Activated naive CD8-positive, alpha-beta T cell treated with anti-CD3 and anti-CD28 coated beads for 36 hours (primary cell): ENCODE measurements around the gene ITGA6. TPM values are rescaled to one million over a fixed set of nuclear protein-coding genes. Genes with fewer than 3 reads are reported as not detected.

Source experiments
- DNase-seq: peaks from one replicate; pipeline ENCODE4 v3.0.0; 2021
- H3K27ac Mint-ChIP-seq: one replicate; pipeline ENCODE4 v1.8.0; 2022; ENCODE audit warnings: mild to moderate bottlenecking, moderate library complexity, mixed read lengths
- H3K27me3 Mint-ChIP-seq: one replicate; pipeline ENCODE4 v1.8.0; 2022; ENCODE audit warnings: mild to moderate bottlenecking, mixed read lengths
- H3K36me3 Mint-ChIP-seq: one replicate; pipeline ENCODE4 v1.8.0; 2021; ENCODE audit warnings: mild to moderate bottlenecking, mixed read lengths
- H3K4me1 Mint-ChIP-seq: one replicate; pipeline ENCODE4 v1.8.0; 2021; ENCODE audit warnings: mixed read lengths
- H3K4me3 Mint-ChIP-seq: one replicate; pipeline ENCODE4 v1.8.0; 2022; ENCODE audit warnings: mild to moderate bottlenecking, moderate library complexity, mixed read lengths
- H3K9me3 Mint-ChIP-seq: one replicate; pipeline ENCODE4 v1.8.0; 2022; ENCODE audit warnings: mixed read lengths
- total RNA-seq, 2 experiments: library from RNA; stranded (reverse); gene quantifications; one replicate each; pipeline ENCODE4 v1.2.3, GENCODE V29; 2021

ITGA6 gene
- total RNA-seq = 10 to 100 TPM in 1 of 2 experiments, 1 to 10 TPM in 1; 9.6 to 10.2 TPM

GRCh38 chr2:172427256-172427989, at the start of gene ITGA6:
TSS of gene ITGA6 (plus strand) at chr2:172427586.
- no peaks in the 10 kb centered on the region for H3K36me3 Mint-ChIP-seq
- H3K9me3 Mint-ChIP-seq = no peaks in the 10 kb centered on the region
- peak; percentile 75 for DNase-seq
- peak within 1 kb of the TSS; percentile 89 for H3K4me3 Mint-ChIP-seq
- H3K27me3 Mint-ChIP-seq = no peaks in the 10 kb centered on the region
- peaks cover 56% of the 10 kb centered on the region for H3K4me1 Mint-ChIP-seq
- peak within 1 kb of the TSS; percentile 80 for H3K27ac Mint-ChIP-seq

GRCh38 chr2:172380436-172381274, 46.7 kb upstream of the ITGA6 start:
- Mint-ChIP-seq H3K4me3 (no peak overlapping the region), H3K9me3 (peaks cover 4% of the 10 kb centered on the region), H3K27ac (no peak overlapping the region), H3K36me3 (no peaks in the 10 kb centered on the region), H3K27me3 (no peaks in the 10 kb centered on the region), H3K4me1 (no peaks in the 10 kb centered on the region)
- DNase-seq = no peak

GRCh38 chr2:172381275-172382027, 45.9 kb upstream of the ITGA6 start:
- Mint-ChIP-seq H3K4me1 (no peaks in the 10 kb centered on the region), H3K36me3 (no peaks in the 10 kb centered on the region)

GRCh38 chr2:172387361-172387760, 40.0 kb upstream of the ITGA6 start:
- no peaks in the 10 kb centered on the region for H3K27me3 Mint-ChIP-seq
- H3K36me3 Mint-ChIP-seq = no peaks in the 10 kb centered on the region
- H3K4me3 Mint-ChIP-seq = no peak overlapping the region
- H3K4me1 Mint-ChIP-seq = peaks cover 2% of the 10 kb centered on the region
- DNase-seq = no peak
- H3K27ac Mint-ChIP-seq = no peak overlapping the region
- no peaks in the 10 kb centered on the region for H3K9me3 Mint-ChIP-seq

More at GRCh38 chr2:172381275-172382027, 45.9 kb upstream of the ITGA6 start:
- H3K4me3 Mint-ChIP-seq = no peak overlapping the region
- H3K27ac Mint-ChIP-seq = no peak overlapping the region
- DNase-seq = no peak
- H3K27me3 Mint-ChIP-seq = no peaks in the 10 kb centered on the region
- peaks cover 4% of the 10 kb centered on the region for H3K9me3 Mint-ChIP-seq

- Mint-ChIP-seq H3K36me3 (no peaks in the 10 kb centered on the region), H3K9me3 (no peaks in the 10 kb centered on the region), H3K4me1 (peaks cover 2% of the 10 kb centered on the region), H3K4me3 (no peak overlapping the region), H3K27me3 (no peaks in the 10 kb centered on the region), H3K27ac (no peak overlapping the region)
- DNase-seq = no peak
Measured at GRCh38 chr2:172389685-172390339, 37.6 kb upstream of the ITGA6 start.

GRCh38 chr2:172394002-172394401, 33.4 kb upstream of the ITGA6 start:
- no peaks in the 10 kb centered on the region for H3K9me3 Mint-ChIP-seq
- no peaks in the 10 kb centered on the region for H3K27me3 Mint-ChIP-seq
- H3K27ac Mint-ChIP-seq = no peak overlapping the region
- H3K4me3 Mint-ChIP-seq = no peak overlapping the region
- no peaks in the 10 kb centered on the region for H3K36me3 Mint-ChIP-seq
- H3K4me1 Mint-ChIP-seq = peaks cover 2% of the 10 kb centered on the region
- no peak for DNase-seq

- DNase-seq = no peak
- H3K27ac Mint-ChIP-seq = no peak overlapping the region
- no peaks in the 10 kb centered on the region for H3K4me1 Mint-ChIP-seq
- H3K9me3 Mint-ChIP-seq = no peaks in the 10 kb centered on the region
- H3K27me3 Mint-ChIP-seq = no peaks in the 10 kb centered on the region
- no peaks in the 10 kb centered on the region for H3K36me3 Mint-ChIP-seq
- no peak overlapping the region for H3K4me3 Mint-ChIP-seq
Measured at GRCh38 chr2:172395503-172395902, 31.9 kb upstream of the ITGA6 start.

GRCh38 chr2:172397148-172397834, 30.1 kb upstream of the ITGA6 start:
- Mint-ChIP-seq H3K9me3 (no peaks in the 10 kb centered on the region), H3K36me3 (no peaks in the 10 kb centered on the region), H3K4me1 (no peaks in the 10 kb centered on the region), H3K27me3 (no peaks in the 10 kb centered on the region), H3K4me3 (no peak overlapping the region), H3K27ac (no peak overlapping the region)
- DNase-seq = no peak

- H3K27me3 Mint-ChIP-seq = no peaks in the 10 kb centered on the region
- H3K27ac Mint-ChIP-seq = no peak overlapping the region
- no peaks in the 10 kb centered on the region for H3K4me1 Mint-ChIP-seq
- no peak overlapping the region for H3K4me3 Mint-ChIP-seq
- DNase-seq = no peak
- H3K9me3 Mint-ChIP-seq = no peaks in the 10 kb centered on the region
- H3K36me3 Mint-ChIP-seq = no peaks in the 10 kb centered on the region
Measured at GRCh38 chr2:172398440-172398839, 28.9 kb upstream of the ITGA6 start.

- no peaks in the 10 kb centered on the region for H3K9me3 Mint-ChIP-seq
- no peak overlapping the region for H3K27ac Mint-ChIP-seq
- H3K27me3 Mint-ChIP-seq = no peaks in the 10 kb centered on the region
- DNase-seq = no peak
- no peak overlapping the region for H3K4me3 Mint-ChIP-seq
- H3K4me1 Mint-ChIP-seq = no peaks in the 10 kb centered on the region
- H3K36me3 Mint-ChIP-seq = no peaks in the 10 kb centered on the region
Measured at GRCh38 chr2:172399765-172400164, 27.6 kb upstream of the ITGA6 start.

GRCh38 chr2:172402198-172402597, 25.2 kb upstream of the ITGA6 start:
- H3K4me1 Mint-ChIP-seq = no peaks in the 10 kb centered on the region

GRCh38 chr2:172403402-172403801, 24.0 kb upstream of the ITGA6 start:
- Mint-ChIP-seq H3K4me3 (no peak overlapping the region), H3K4me1 (no peaks in the 10 kb centered on the region), H3K36me3 (no peaks in the 10 kb centered on the region), H3K27ac (no peak overlapping the region), H3K27me3 (no peaks in the 10 kb centered on the region), H3K9me3 (no peaks in the 10 kb centered on the region)
- DNase-seq = no peak

More at GRCh38 chr2:172402198-172402597, 25.2 kb upstream of the ITGA6 start:
- Mint-ChIP-seq H3K27me3 (no peaks in the 10 kb centered on the region), H3K27ac (no peak overlapping the region), H3K36me3 (no peaks in the 10 kb centered on the region), H3K9me3 (no peaks in the 10 kb centered on the region), H3K4me3 (no peak overlapping the region)
- no peak for DNase-seq

- H3K4me1 Mint-ChIP-seq = peaks cover 3% of the 10 kb centered on the region
- no peaks in the 10 kb centered on the region for H3K27me3 Mint-ChIP-seq
- no peaks in the 10 kb centered on the region for H3K36me3 Mint-ChIP-seq
- H3K4me3 Mint-ChIP-seq = no peak overlapping the region
- no peak for DNase-seq
- no peaks in the 10 kb centered on the region for H3K9me3 Mint-ChIP-seq
- no peak overlapping the region for H3K27ac Mint-ChIP-seq
Measured at GRCh38 chr2:172403881-172404468, 23.4 kb upstream of the ITGA6 start.

GRCh38 chr2:172404824-172405223, 22.6 kb upstream of the ITGA6 start:
- Mint-ChIP-seq H3K27ac (no peak overlapping the region), H3K27me3 (no peaks in the 10 kb centered on the region), H3K4me1 (peaks cover 7% of the 10 kb centered on the region), H3K4me3 (no peak overlapping the region), H3K36me3 (no peaks in the 10 kb centered on the region), H3K9me3 (no peaks in the 10 kb centered on the region)
- DNase-seq = no peak
